ENCODE measurements around the gene KCNQ1. TPM values are rescaled to one million over a fixed set of nuclear protein-coding genes. Genes with fewer than 3 reads are reported as not detected.

Gene KCNQ1
- total and polyA plus RNA-seq, 9 of the 15 experiments (the other 6 are each of a cell fraction or from before 2014, with no cell fraction given) = 0.44 TPM; not detected in 8

- no peak for TF ChIP-seq TCF15 (CRISPR knock-in tag; IDR thresholded peaks at IDR 0.05)
- TF ChIP-seq ZFP36 (IDR thresholded peaks at IDR 0.05; ENCODE audit: low read depth, low read length, partially characterized antibody) = no peak
- TF ChIP-seq CREB3 (tag; conservative IDR thresholded peaks at IDR 0.05; ENCODE audit: low read depth) = 0 out of 2 replicates have a peak, but pooled peaks have one; percentile 41
- 0 out of 2 replicates have a peak, but pooled peaks have one; percentile 17 for TF ChIP-seq SREBF2 (CRISPR knock-in tag; IDR thresholded peaks at IDR 0.05)
- TF ChIP-seq E2F8 (IDR thresholded peaks at IDR 0.05; ENCODE audit: low read depth, partially characterized antibody) = no peak
- TF ChIP-seq ILF3 (IDR thresholded peaks at IDR 0.05; ENCODE audit: borderline replicate concordance) = no peak
- TF ChIP-seq KAT8 (IDR thresholded peaks at IDR 0.05; ENCODE audit: low read depth) = no peak
- no peak for TF ChIP-seq KLF1 (tag; IDR thresholded peaks at IDR 0.05)
- TF ChIP-seq ZNF146 (CRISPR knock-in tag; IDR thresholded peaks at IDR 0.05; ENCODE audit: unreplicated experiment) = peak; percentile 8
- no peak for TF ChIP-seq SAFB2 (IDR thresholded peaks at IDR 0.05; ENCODE audit: borderline replicate concordance, low read depth, low read length, severe bottlenecking)
- TF ChIP-seq TSHZ1 (CRISPR knock-in tag; IDR thresholded peaks at IDR 0.05) = no peak
- peak; percentile 72; the same call in 1 of the 2 replicates for TF ChIP-seq GATAD2A (IDR thresholded peaks at IDR 0.05)
- no peak for TF ChIP-seq PBX2 (CRISPR knock-in tag; IDR thresholded peaks at IDR 0.05; ENCODE audit: low read depth)
- TF ChIP-seq PBX2 (tag; conservative IDR thresholded peaks at IDR 0.05; ENCODE audit: low read depth) = no peak
- no peak for TF ChIP-seq ZNF263 (CRISPR knock-in tag; IDR thresholded peaks at IDR 0.05; ENCODE audit: borderline replicate concordance)
- TF ChIP-seq TAF9B (IDR thresholded peaks at IDR 0.05; ENCODE audit: partially characterized antibody) = no peak
Measured at GRCh38 chr11:2777871-2778629, 333.2 kb downstream of the KCNQ1 start (continued).
